Naive B cell (primary cell): Measurements from ENCODE around the gene CTNND2. TPM values are rescaled to one million over a fixed set of nuclear protein-coding genes. Genes with fewer than 3 reads are reported as not detected.

ENCODE experiments used
- ATAC-seq, 2 donors: fragments of 150-1000 bp; cut with Tn5 transposase; 2 replicates each; pipeline ENCODE4 v1.10.0; 2021; ENCODE audit warnings: low read depth in 2 of 2, mild to moderate bottlenecking in 2 of 2, moderate library complexity in 2 of 2
- DNase-seq: peaks from one replicate; pipeline ENCODE4 v3.0.0; 2022
- H3K27ac Mint-ChIP-seq, 6 donors: one replicate each; pipeline ENCODE4 v1.8.0; 2020 to 2022; ENCODE audit warnings: mild to moderate bottlenecking in 6 of 6, mixed read lengths in 6 of 6, moderate library complexity in 5 of 6, inconsistent platforms in 2 of 6
- H3K27me3 Mint-ChIP-seq, 3 donors: one replicate each; pipeline ENCODE4 v1.8.0; 2021 to 2022; ENCODE audit warnings: mixed read lengths in 3 of 3, mild to moderate bottlenecking in 1 of 3
- H3K36me3 Mint-ChIP-seq, 2 donors: one replicate each; pipeline ENCODE4 v1.8.0; 2020 to 2022; ENCODE audit warnings: mixed read lengths in 2 of 2, inconsistent platforms in 1 of 2, mild to moderate bottlenecking in 1 of 2
- H3K4me1 Mint-ChIP-seq, 3 donors: one replicate each; pipeline ENCODE4 v1.8.0; 2020 to 2022; ENCODE audit warnings: mixed read lengths in 3 of 3, inconsistent platforms in 1 of 3, mild to moderate bottlenecking in 1 of 3, moderate library complexity in 1 of 3
- H3K4me3 Mint-ChIP-seq, 8 donors: one replicate each; pipeline ENCODE4 v1.8.0; 2020 to 2022; ENCODE audit warnings: mild to moderate bottlenecking in 8 of 8, mixed read lengths in 8 of 8, moderate library complexity in 8 of 8, inconsistent platforms in 2 of 8
- H3K9me3 Mint-ChIP-seq, 7 donors: one replicate each; pipeline ENCODE4 v1.8.0; 2020 to 2022; ENCODE audit warnings: mixed read lengths in 7 of 7, mild to moderate bottlenecking in 5 of 7, inconsistent platforms in 2 of 7, moderate library complexity in 1 of 7
- polyA plus RNA-seq, 6 donors: library from polyadenylated mRNA; unstranded; fragments of 300-500 nt; fragmentation: Illumina TruSeq; gene quantifications; one replicate each; pipeline ENCODE4 v1.2.3, GENCODE V29; 2021; ENCODE audit warnings: low read depth in 6 of 6

The CTNND2 gene
- polyA plus RNA-seq, 6 donors from 2014 or later, result not detected

DNA sequence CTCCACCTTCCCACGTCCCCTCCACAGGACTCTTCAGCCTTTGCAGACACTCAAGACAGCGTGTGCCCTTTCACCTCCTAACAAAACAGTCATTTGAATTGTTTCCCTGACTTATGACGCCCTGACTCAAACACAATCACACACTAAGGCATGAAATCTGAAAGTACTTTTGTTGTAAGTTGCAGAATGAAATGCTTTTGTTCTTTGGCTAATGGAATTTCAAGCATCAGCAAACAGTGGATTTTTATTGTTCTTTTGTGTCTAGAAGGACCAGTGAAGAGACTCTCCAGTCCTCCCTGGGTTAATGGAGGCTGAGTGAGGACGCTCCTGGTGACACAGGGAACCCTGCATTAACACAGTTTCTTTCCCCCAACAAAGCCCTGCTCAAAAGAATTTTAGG, 380.1 kb downstream of the CTNND2 start:
- ATAC-seq (no peak), DNase-seq (no peak)
- no peak overlapping the region for H3K27ac Mint-ChIP-seq
- peak overlapping the region in 1 of 8 donors; percentile 65 for H3K4me3 Mint-ChIP-seq
- no peaks in the 10 kb centered on the region for H3K36me3 Mint-ChIP-seq
- H3K4me1 Mint-ChIP-seq, result no peaks in the 10 kb centered on the region
- no peaks in the 10 kb centered on the region for H3K27me3 Mint-ChIP-seq
- peaks cover 0 to 5% (median 0%) of the 10 kb centered on the region in 7 donors for H3K9me3 Mint-ChIP-seq

GRCh38 chr5:11522796-11523195, 381.4 kb downstream of the CTNND2 start:
- DNase-seq (no peak), ATAC-seq (no peak)
- Mint-ChIP-seq H3K36me3 (no peaks in the 10 kb centered on the region), H3K27me3 (no peaks in the 10 kb centered on the region), H3K4me3 (no peak overlapping the region), H3K9me3 (no peaks in the 10 kb centered on the region), H3K27ac (no peak overlapping the region), H3K4me1 (no peaks in the 10 kb centered on the region)

GRCh38 chr5:11520241-11520930, 383.9 kb downstream of the CTNND2 start:
- Mint-ChIP-seq H3K36me3 (no peaks in the 10 kb centered on the region), H3K27ac (no peak overlapping the region), H3K9me3 (no peaks in the 10 kb centered on the region), H3K4me1 (no peaks in the 10 kb centered on the region), H3K4me3 (no peak overlapping the region), H3K27me3 (no peaks in the 10 kb centered on the region)
- ATAC-seq (no peak), DNase-seq (no peak)

- DNase-seq, result no peak
- Mint-ChIP-seq H3K9me3 (no peaks in the 10 kb centered on the region), H3K27ac (no peak overlapping the region), H3K4me3 (no peak overlapping the region), H3K4me1 (no peaks in the 10 kb centered on the region), H3K36me3 (no peaks in the 10 kb centered on the region), H3K27me3 (no peaks in the 10 kb centered on the region)
- ATAC-seq, result no peak
Measured at GRCh38 chr5:11519236-11519635, 385.0 kb downstream of the CTNND2 start.

GRCh38 chr5:11518676-11519075, 385.6 kb downstream of the CTNND2 start:
- no peaks in the 10 kb centered on the region for H3K9me3 Mint-ChIP-seq
- no peaks in the 10 kb centered on the region for H3K36me3 Mint-ChIP-seq
- no peaks in the 10 kb centered on the region for H3K4me1 Mint-ChIP-seq
- no peak overlapping the region for H3K27ac Mint-ChIP-seq
- H3K27me3 Mint-ChIP-seq, result no peaks in the 10 kb centered on the region
- no peak overlapping the region for H3K4me3 Mint-ChIP-seq
- ATAC-seq (no peak), DNase-seq (no peak)

GRCh38 chr5:11514705-11515432, 389.4 kb downstream of the CTNND2 start:
- Mint-ChIP-seq H3K27ac (no peak overlapping the region), H3K27me3 (no peaks in the 10 kb centered on the region), H3K4me3 (no peak overlapping the region), H3K36me3 (no peaks in the 10 kb centered on the region), H3K4me1 (no peaks in the 10 kb centered on the region), H3K9me3 (peaks cover 0 to 2% (median 0%) of the 10 kb centered on the region in 7 donors)
- ATAC-seq (no peak), DNase-seq (no peak)

GRCh38 chr5:11511878-11512277, 392.4 kb downstream of the CTNND2 start:
- DNase-seq (no peak), ATAC-seq (no peak)
- Mint-ChIP-seq H3K4me3 (no peak overlapping the region), H3K27ac (no peak overlapping the region), H3K36me3 (no peaks in the 10 kb centered on the region), H3K27me3 (no peaks in the 10 kb centered on the region), H3K9me3 (peaks cover 0 to 2% (median 0%) of the 10 kb centered on the region in 7 donors), H3K4me1 (no peaks in the 10 kb centered on the region)

GRCh38 chr5:11510889-11511288, 393.4 kb downstream of the CTNND2 start:
- ATAC-seq (no peak), DNase-seq (no peak)
- Mint-ChIP-seq H3K9me3 (peaks cover 0 to 4% (median 0%) of the 10 kb centered on the region in 7 donors), H3K36me3 (no peaks in the 10 kb centered on the region), H3K27me3 (peaks cover 0 to 1% (median 0%) of the 10 kb centered on the region in 3 donors), H3K27ac (no peak overlapping the region), H3K4me1 (no peaks in the 10 kb centered on the region), H3K4me3 (no peak overlapping the region)

DNA sequence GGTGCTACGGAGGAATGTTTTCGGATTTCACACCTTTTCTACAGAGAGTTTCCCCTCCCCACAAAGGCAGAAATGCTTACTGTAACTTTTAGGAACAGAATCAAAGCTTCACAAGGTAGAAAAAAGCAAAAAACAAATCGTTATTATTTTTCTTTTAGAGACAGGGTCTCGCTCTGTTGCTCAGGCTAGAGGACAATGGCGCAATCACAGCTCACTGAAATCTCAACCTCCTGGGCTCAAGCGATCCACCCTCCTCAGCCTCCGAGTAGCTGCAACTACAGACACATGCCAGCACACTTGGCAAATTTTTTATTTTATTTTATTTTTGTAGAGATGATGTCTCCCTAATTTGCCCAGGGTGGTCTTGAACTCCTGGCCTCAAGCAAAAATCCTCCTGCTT, 394.5 kb downstream of the CTNND2 start:
- Mint-ChIP-seq H3K4me3 (no peak overlapping the region), H3K27ac (no peak overlapping the region), H3K36me3 (no peaks in the 10 kb centered on the region), H3K27me3 (peaks cover 0 to 7% (median 0%) of the 10 kb centered on the region in 3 donors), H3K9me3 (peaks cover 0 to 8% (median 0%) of the 10 kb centered on the region in 7 donors), H3K4me1 (no peaks in the 10 kb centered on the region)
- no peak for DNase-seq
- no peak for ATAC-seq

DNA sequence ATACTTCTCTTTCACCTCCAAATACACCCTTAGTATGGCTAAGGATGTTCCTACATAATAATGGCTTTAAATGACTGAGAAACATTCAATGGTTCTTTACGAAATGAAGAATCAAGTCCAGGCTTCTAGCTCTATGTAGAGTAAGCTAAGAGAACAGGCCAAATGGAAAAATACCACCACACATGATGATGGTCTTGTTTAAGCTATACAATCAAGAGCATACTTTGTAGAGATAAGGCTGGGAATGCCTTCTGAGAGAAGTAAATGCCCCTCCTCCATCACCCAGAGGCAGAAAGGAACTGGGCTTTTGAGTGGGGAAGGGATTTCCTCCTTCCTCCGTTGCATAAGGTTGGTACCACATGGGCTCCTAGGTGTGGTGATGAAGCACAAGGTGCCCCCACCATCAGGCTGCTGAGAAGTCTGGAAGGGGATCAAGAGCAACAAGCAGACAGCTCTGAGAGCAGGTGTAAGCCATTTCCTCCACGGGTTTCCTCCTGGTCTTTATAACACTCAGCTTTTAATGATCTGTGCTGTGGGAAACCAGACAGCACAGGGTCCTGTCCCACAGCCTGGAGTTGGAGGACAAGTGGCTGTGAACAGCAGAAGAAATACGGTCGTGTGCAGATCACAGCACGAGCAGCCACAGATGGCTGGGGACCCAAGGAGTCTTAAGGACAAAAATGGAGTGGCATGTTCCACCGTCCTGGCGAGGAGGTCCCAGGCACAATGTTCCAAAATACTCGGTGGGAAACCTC, 396.9 kb downstream of the CTNND2 start:
- no peaks in the 10 kb centered on the region for H3K36me3 Mint-ChIP-seq
- ATAC-seq (no peak), DNase-seq (no peak)
- no peak overlapping the region for H3K27ac Mint-ChIP-seq
- peaks cover 0 to 8% (median 0%) of the 10 kb centered on the region in 7 donors for H3K9me3 Mint-ChIP-seq
- peaks cover 0 to 7% (median 0%) of the 10 kb centered on the region in 3 donors for H3K27me3 Mint-ChIP-seq
- H3K4me3 Mint-ChIP-seq, result no peak overlapping the region
- H3K4me1 Mint-ChIP-seq, result no peaks in the 10 kb centered on the region

- DNase-seq (no peak), ATAC-seq (no peak)
- H3K4me3 Mint-ChIP-seq, result no peak overlapping the region
- H3K27me3 Mint-ChIP-seq, result peaks cover 0 to 7% (median 0%) of the 10 kb centered on the region in 3 donors
- no peaks in the 10 kb centered on the region for H3K4me1 Mint-ChIP-seq
- H3K36me3 Mint-ChIP-seq, result no peaks in the 10 kb centered on the region
- H3K27ac Mint-ChIP-seq, result no peak overlapping the region
- peaks cover 0 to 8% (median 0%) of the 10 kb centered on the region in 7 donors for H3K9me3 Mint-ChIP-seq
Measured at GRCh38 chr5:11504886-11505193, 399.4 kb downstream of the CTNND2 start.

GRCh38 chr5:11504065-11504885, 400.0 kb downstream of the CTNND2 start:
- Mint-ChIP-seq H3K27ac (no peak overlapping the region), H3K9me3 (peaks cover 0 to 8% (median 0%) of the 10 kb centered on the region in 7 donors), H3K4me3 (no peak overlapping the region), H3K4me1 (no peaks in the 10 kb centered on the region), H3K27me3 (peaks cover 0 to 7% (median 0%) of the 10 kb centered on the region in 3 donors), H3K36me3 (no peaks in the 10 kb centered on the region)
- DNase-seq (no peak), ATAC-seq (no peak)

GRCh38 chr5:11502783-11503182, 401.5 kb downstream of the CTNND2 start:
- H3K9me3 Mint-ChIP-seq, result peaks cover 0 to 8% (median 0%) of the 10 kb centered on the region in 7 donors
- H3K27ac Mint-ChIP-seq, result no peak overlapping the region
- H3K4me1 Mint-ChIP-seq, result no peaks in the 10 kb centered on the region
- ATAC-seq, result no peak
- no peaks in the 10 kb centered on the region for H3K36me3 Mint-ChIP-seq
- no peak overlapping the region for H3K4me3 Mint-ChIP-seq
- peaks cover 0 to 7% (median 0%) of the 10 kb centered on the region in 3 donors for H3K27me3 Mint-ChIP-seq
- no peak for DNase-seq
